Measurements from ENCODE around the gene KSR2. TPM values are rescaled to one million over a fixed set of nuclear protein-coding genes. Genes with fewer than 3 reads are reported as not detected.

The KSR2 gene
- polyA plus RNA-seq, 1 experiment = not detected

DNA sequence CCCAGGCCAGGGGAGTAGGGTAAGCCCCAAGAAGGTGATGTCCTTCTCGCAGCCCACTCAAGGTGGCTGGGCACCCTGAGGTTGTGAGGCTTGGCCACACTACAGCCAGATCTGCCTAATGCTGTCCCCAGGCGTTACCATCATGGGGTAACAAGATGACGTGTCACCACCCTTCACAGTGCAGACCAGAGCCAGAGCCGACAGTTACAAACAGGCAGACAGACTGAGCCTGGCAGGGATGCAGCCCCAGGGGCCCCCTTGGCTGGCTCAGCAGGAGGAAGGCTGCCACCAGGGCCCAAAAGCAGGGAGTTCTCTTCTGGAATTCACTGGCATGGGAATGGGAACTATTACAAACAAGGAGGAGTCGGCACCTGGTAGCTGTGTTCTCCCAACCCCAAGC is 304.6 kb downstream of the KSR2 start:
- Histone ChIP-seq H3K4me3 (ENCODE audit: low read depth, low read length) (no peak overlapping the region), H3K27me3 (ENCODE audit: control insufficient read depth, insufficient read depth, low read length) (no peaks in the 10 kb centered on the region), H3K36me3 (ENCODE audit: control insufficient read depth, insufficient read depth, low read length) (no peaks in the 10 kb centered on the region)
- TF ChIP-seq CTCF (IDR thresholded peaks at IDR 0.05; ENCODE audit: insufficient read depth, low read depth, low read length) = no peak
- DNase-seq (ENCODE audit: low read depth) = no peak
- POLR2A ChIA-PET = no interaction called here
- CTCF ChIA-PET = interaction anchor here (1.0 kb wide), 1 partner anchor 173 kb away, joined by 3 read pairs; no protein-coding TSS in a partner anchor

DNA sequence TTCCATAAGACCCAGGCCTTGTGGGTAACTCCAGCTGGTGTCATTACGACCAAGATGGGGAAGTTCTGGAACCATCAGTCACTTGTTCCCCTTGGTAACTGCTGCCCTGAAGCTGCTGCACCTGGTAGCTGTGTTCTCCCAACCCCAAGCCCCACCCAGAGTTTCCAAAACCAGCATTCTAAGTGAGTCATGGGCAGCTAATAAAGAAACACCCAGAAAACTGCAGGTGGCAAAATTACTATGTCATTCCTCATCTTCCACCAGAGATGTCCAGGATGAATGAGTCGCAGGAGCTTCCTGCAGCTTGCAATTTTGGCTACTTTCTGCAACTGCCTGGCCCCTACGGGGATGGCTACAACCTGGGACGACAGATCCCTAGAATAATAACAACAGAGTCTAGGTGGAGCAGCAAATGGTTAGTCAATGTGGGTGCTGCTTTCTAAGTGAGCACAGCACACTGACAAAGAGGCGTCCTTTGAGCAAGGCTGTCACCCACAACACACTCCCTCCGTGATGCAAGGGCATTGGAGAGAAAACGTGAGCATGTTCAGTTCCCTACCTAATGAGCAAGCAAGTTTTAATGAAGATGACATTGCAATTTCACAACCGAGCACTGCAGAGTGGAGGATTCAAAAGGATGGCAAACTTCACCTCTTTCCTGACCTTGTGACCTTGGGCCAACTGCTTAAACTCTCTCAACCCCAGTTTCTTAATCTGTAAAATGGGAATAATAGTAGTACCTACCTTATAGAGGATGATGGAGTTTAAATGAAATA is 306.0 kb downstream of the KSR2 start:
- TF ChIP-seq CTCF (IDR thresholded peaks at IDR 0.05; ENCODE audit: insufficient read depth, low read depth, low read length) = no peak
- no peaks in the 10 kb centered on the region for H3K27me3 ChIP-seq (ENCODE audit: control insufficient read depth, insufficient read depth, low read length)
- no peaks in the 10 kb centered on the region for H3K36me3 ChIP-seq (ENCODE audit: control insufficient read depth, insufficient read depth, low read length)
- ChIA-PET POLR2A (no interaction called here), CTCF (interaction anchor here (0.7 to 1.0 kb wide), 2 partner anchors 9 to 175 kb away, joined by 3 to 5 read pairs; no protein-coding TSS in a partner anchor)
- H3K4me3 ChIP-seq (ENCODE audit: low read depth, low read length) = no peak overlapping the region
- no peak for DNase-seq (ENCODE audit: low read depth)

DNA sequence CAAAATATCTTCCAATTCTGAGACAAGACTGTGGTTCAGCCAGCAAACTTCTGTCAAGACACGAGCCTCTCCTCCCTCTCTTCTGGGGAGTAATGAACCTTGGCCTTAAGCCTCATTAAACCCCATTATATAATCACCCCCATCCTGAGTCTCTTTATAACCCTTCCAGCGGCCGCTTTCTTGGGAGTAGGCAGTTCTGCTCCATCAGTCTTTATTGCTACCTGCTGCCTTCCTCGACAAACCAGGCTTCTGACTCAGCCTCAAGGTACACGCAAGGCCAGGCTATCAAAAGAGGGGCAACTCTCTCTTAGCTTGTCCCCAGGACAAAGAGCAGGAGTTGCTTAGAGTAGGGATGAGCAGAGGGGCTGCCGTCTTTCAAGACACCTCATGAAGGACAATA is 306.6 kb downstream of the KSR2 start:
- no peak overlapping the region for H3K4me3 ChIP-seq (ENCODE audit: low read depth, low read length)
- ChIA-PET CTCF (interaction anchor here (0.7 kb wide), 1 partner anchor 10 kb away, joined by 5 read pairs; no protein-coding TSS in a partner anchor), POLR2A (no interaction called here)
- TF ChIP-seq CTCF (IDR thresholded peaks at IDR 0.05; ENCODE audit: insufficient read depth, low read depth, low read length) = no peak
- no peaks in the 10 kb centered on the region for H3K36me3 ChIP-seq (ENCODE audit: control insufficient read depth, insufficient read depth, low read length)
- DNase-seq (ENCODE audit: low read depth) = no peak
- H3K27me3 ChIP-seq (ENCODE audit: control insufficient read depth, insufficient read depth, low read length) = no peaks in the 10 kb centered on the region

GRCh38 chr12:117661471-117661870 is 307.3 kb downstream of the KSR2 start:
- ChIA-PET CTCF (interaction anchor here (0.6 kb wide), 2 partner anchors 43 to 173 kb away, joined by 3 to 4 read pairs; no protein-coding TSS in a partner anchor), POLR2A (no interaction called here)
- no peak for DNase-seq (ENCODE audit: low read depth)

More at GRCh38 chr12:117661471-117661870, 307.3 kb downstream of the KSR2 start:
- no peak for TF ChIP-seq CTCF (IDR thresholded peaks at IDR 0.05; ENCODE audit: insufficient read depth, low read depth, low read length)
- Histone ChIP-seq H3K36me3 (ENCODE audit: control insufficient read depth, insufficient read depth, low read length) (no peaks in the 10 kb centered on the region), H3K27me3 (ENCODE audit: control insufficient read depth, insufficient read depth, low read length) (no peaks in the 10 kb centered on the region), H3K4me3 (ENCODE audit: low read depth, low read length) (no peak overlapping the region)

All from BJ (cell line).